Smooth muscle cell (in vitro differentiated cells): ENCODE measurements around the gene KRTAP2-4. TPM values are rescaled to one million over a fixed set of nuclear protein-coding genes. Genes with fewer than 3 reads are reported as not detected.

Experiments used
- DNase-seq: peaks from one replicate; lab custom pipeline; 2025; ENCODE audit not compliant: unreplicated experiment; lab: John Stamatoyannopoulos, UW
- H2AFZ ChIP-seq: fragments of 200-600 bp; sonication (generic); 2 replicates; pipeline ENCODE4 v1.6.0; 2016; ENCODE audit warnings: antibody characterized with exemption, low read depth, mild to moderate bottlenecking
- H3F3A ChIP-seq: fragments of 200-600 bp; sonication (generic); 2 replicates; pipeline ENCODE4 v1.6.0; 2017; ENCODE audit warnings: antibody characterized with exemption, low read depth
- H3K27ac ChIP-seq: fragments of 200-600 bp; sonication (generic); 2 replicates; pipeline ENCODE4 v1.5.1; 2016; ENCODE audit warnings: low read depth, mild to moderate bottlenecking
- H3K27me3 ChIP-seq: fragments of 200-600 bp; sonication (generic); 2 replicates; pipeline ENCODE4 v1.6.1; 2016; ENCODE audit warnings: low read depth, mild to moderate bottlenecking
- H3K36me3 ChIP-seq: fragments of 200-600 bp; sonication (generic); 2 replicates; pipeline ENCODE4 v1.5.1; 2016; ENCODE audit warnings: low read depth
- H3K4me1 ChIP-seq: fragments of 200-600 bp; sonication (generic); 2 replicates; pipeline ENCODE4 v1.5.1; 2016; ENCODE audit warnings: low read depth
- H3K4me2 ChIP-seq: fragments of 200-600 bp; sonication (generic); 2 replicates; pipeline ENCODE4 v1.6.0; 2016; ENCODE audit warnings: mild to moderate bottlenecking
- H3K4me3 ChIP-seq: fragments of 200-600 bp; sonication (generic); 2 replicates; pipeline ENCODE4 v1.5.1; 2016; ENCODE audit warnings: mild to moderate bottlenecking
- H3K79me2 ChIP-seq: fragments of 200-600 bp; sonication (generic); 2 replicates; pipeline ENCODE4 v1.6.0; 2016; ENCODE audit warnings: low read depth, mild to moderate bottlenecking
- H3K9ac ChIP-seq: fragments of 200-600 bp; sonication (generic); 2 replicates; pipeline ENCODE4 v1.6.0; 2016; ENCODE audit warnings: low read depth
- H3K9me3 ChIP-seq: fragments of 200-600 bp; sonication (generic); replicated peaks from 2 replicates; pipeline ENCODE4 v1.5.1; 2016; ENCODE audit warnings: low read depth
- H4K20me1 ChIP-seq: fragments of 200-600 bp; sonication (generic); 2 replicates; pipeline ENCODE4 v1.6.0; 2016; ENCODE audit warnings: low read depth
- WGBS: methylation state at CpG from one replicate; pipeline ENCODE4 v1.1.7; 2016; ENCODE audit warnings: low lambda C conversion rate; 5-methylcytosine and 5-hydroxymethylcytosine counted together
- polyA plus RNA-seq: library from polyadenylated mRNA; unstranded; fragments of >200 nt; fragmentation: Nextera tagmentation; extraction: Ambion mirVana; gene quantifications from 2 replicates; pipeline ENCODE4 v1.2.1, GENCODE V29; 2016
- total RNA-seq: library from RNA; depleted of rRNA; stranded (reverse); fragments of >200 nt; gene quantifications from 2 replicates; pipeline ENCODE4 v1.2.3, GENCODE V29; 2014
- TF ChIP-seq, protein P1 (sequence below): fragments of 200-600 bp; sonication (generic); IDR thresholded peaks from 2 replicates; pipeline ENCODE4 v1.5.1; 2017; ENCODE audit warnings: borderline replicate concordance, mild to moderate bottlenecking, antibody characterized with exemption; ENCODE audit not compliant: insufficient read depth, poor library complexity, severe bottlenecking

Gene KRTAP2-4
- total and polyA plus RNA-seq, 2 experiments from 2014 or later = not detected

DNA sequence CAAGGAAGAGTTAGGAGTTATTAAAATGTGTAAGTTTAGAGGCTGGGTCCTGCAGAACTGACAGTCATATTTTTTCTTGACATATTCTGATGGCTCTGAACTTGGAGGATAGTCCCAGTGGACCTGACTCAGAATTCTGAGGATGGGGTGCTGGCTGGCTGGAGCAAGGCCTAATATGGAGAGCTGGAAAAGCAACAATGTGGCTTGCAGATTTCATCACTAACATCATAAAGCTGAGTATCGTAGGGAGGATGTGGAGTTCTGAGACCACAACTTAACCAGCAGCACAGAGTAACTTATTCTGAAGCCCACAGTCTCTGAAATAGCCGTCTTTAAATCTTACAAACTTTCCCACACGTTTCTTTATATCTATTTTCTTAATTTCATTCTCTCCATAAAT is 41.0 kb downstream of the KRTAP2-4 start:
- H3K4me2 ChIP-seq = no peak overlapping the region
- no peak overlapping the region for H2AFZ ChIP-seq
- H3F3A ChIP-seq = no peaks in the 10 kb centered on the region
- no peaks in the 10 kb centered on the region for H3K4me1 ChIP-seq
- TF ChIP-seq, protein P1, sequence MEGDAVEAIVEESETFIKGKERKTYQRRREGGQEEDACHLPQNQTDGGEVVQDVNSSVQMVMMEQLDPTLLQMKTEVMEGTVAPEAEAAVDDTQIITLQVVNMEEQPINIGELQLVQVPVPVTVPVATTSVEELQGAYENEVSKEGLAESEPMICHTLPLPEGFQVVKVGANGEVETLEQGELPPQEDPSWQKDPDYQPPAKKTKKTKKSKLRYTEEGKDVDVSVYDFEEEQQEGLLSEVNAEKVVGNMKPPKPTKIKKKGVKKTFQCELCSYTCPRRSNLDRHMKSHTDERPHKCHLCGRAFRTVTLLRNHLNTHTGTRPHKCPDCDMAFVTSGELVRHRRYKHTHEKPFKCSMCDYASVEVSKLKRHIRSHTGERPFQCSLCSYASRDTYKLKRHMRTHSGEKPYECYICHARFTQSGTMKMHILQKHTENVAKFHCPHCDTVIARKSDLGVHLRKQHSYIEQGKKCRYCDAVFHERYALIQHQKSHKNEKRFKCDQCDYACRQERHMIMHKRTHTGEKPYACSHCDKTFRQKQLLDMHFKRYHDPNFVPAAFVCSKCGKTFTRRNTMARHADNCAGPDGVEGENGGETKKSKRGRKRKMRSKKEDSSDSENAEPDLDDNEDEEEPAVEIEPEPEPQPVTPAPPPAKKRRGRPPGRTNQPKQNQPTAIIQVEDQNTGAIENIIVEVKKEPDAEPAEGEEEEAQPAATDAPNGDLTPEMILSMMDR = no peak
- H3K27ac ChIP-seq = no peak overlapping the region
- no peaks in the 10 kb centered on the region for H4K20me1 ChIP-seq
- no peak overlapping the region for H3K9ac ChIP-seq
- no peak for DNase-seq
- no peaks in the 10 kb centered on the region for H3K27me3 ChIP-seq
- no peaks in the 10 kb centered on the region for H3K9me3 ChIP-seq
- 72% methylated on average over 3 of the region's 3 CpGs for WGBS
- no peak overlapping the region for H3K4me3 ChIP-seq
- no peaks in the 10 kb centered on the region for H3K79me2 ChIP-seq
- no peaks in the 10 kb centered on the region for H3K36me3 ChIP-seq

DNA sequence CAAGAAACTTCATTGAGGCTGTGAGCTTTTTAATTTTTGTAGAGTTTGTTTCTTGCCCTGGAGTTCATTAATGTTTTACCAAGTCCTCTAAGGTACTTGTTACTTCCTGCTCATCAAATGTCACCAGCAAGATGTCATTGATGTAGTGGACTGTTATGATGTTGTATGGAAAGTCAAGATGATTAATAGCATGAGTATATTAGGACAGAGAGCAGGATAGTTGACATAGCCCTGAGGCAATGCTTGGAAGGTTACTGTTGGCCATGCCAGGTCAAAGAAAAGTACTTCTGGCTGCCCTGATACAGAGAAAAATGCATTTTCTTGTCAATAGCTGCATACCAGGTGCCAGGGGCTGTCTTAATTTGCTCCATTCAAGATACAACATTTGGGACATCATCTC is 45.3 kb downstream of the KRTAP2-4 start:
- H3F3A ChIP-seq = no peaks in the 10 kb centered on the region
- no peak overlapping the region for H3K4me2 ChIP-seq
- H3K36me3 ChIP-seq = no peaks in the 10 kb centered on the region
- H4K20me1 ChIP-seq = no peaks in the 10 kb centered on the region
- H2AFZ ChIP-seq = no peak overlapping the region
- no peak overlapping the region for H3K4me3 ChIP-seq
- H3K9ac ChIP-seq = no peak overlapping the region
- no peaks in the 10 kb centered on the region for H3K27me3 ChIP-seq
- no peak for DNase-seq
- H3K79me2 ChIP-seq = no peaks in the 10 kb centered on the region
- H3K27ac ChIP-seq = no peak overlapping the region
- H3K4me1 ChIP-seq = no peaks in the 10 kb centered on the region
- H3K9me3 ChIP-seq = no peaks in the 10 kb centered on the region
- TF ChIP-seq, protein P1 = no peak

DNA sequence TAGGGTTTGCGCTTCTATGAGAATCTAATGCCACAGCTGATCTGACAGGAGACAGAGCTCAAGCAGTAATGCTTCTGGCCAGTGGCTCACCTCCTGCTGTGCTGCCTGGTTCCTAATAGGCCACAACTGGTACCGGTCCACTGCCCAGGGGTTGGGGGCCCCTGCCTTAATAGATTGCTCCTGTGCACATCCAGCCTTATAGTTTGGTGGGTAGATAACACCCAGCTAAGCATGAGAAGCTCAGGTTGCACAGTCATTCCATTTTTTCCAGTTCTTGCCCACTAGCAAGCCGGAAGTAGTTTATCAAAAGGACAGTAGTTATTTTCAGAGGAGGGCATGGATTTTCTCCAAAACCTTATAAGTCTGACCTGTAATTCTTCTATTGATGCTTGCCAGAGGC is 46.3 kb downstream of the KRTAP2-4 start:
- DNase-seq = no peak
- no peak overlapping the region for H3K9ac ChIP-seq
- no peaks in the 10 kb centered on the region for H4K20me1 ChIP-seq
- H3K79me2 ChIP-seq = no peaks in the 10 kb centered on the region
- 94% methylated on average over 3 of the region's 3 CpGs for whole genome bisulfite sequencing
- no peaks in the 10 kb centered on the region for H3K27me3 ChIP-seq
- no peak overlapping the region for H2AFZ ChIP-seq
- H3K4me3 ChIP-seq = no peak overlapping the region
- no peaks in the 10 kb centered on the region for H3K36me3 ChIP-seq
- no peaks in the 10 kb centered on the region for H3F3A ChIP-seq
- TF ChIP-seq, protein P1 = no peak
- H3K27ac ChIP-seq = no peak overlapping the region
- H3K4me2 ChIP-seq = no peak overlapping the region
- no peaks in the 10 kb centered on the region for H3K9me3 ChIP-seq
- H3K4me1 ChIP-seq = no peaks in the 10 kb centered on the region

DNA sequence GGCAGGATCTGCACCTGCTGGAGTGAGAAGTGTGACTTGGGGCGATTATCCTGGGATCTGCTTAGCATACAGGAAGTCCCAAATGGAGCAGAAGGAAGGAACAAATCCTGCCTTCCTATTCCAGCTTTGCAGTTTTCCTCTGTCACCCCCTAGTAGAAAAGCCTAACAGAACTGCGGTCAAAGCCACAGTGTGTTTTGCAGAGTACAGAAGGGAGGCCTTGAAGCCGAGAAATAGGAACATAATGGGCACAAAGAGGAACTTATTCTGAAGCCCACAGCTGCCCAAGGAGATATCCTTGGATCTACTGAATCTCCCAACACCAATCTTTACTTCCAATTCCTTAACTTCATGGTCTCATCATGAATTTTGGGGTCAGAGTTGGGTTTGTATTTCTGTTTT is 47.1 kb downstream of the KRTAP2-4 start:
- Histone ChIP-seq H3K27ac (no peak overlapping the region), H3K9ac (no peak overlapping the region)
- no peak for DNase-seq

More for the DNA sequence above, 47.1 kb downstream of the KRTAP2-4 start:
- H3K27me3 ChIP-seq = no peaks in the 10 kb centered on the region
- TF ChIP-seq, protein P1 = no peak
- no peak overlapping the region for H3K4me3 ChIP-seq
- no peak overlapping the region for H2AFZ ChIP-seq
- no peaks in the 10 kb centered on the region for H3K9me3 ChIP-seq
- H3K4me1 ChIP-seq = no peaks in the 10 kb centered on the region
- H3K36me3 ChIP-seq = no peaks in the 10 kb centered on the region
- 90% methylated on average over 3 of the region's 3 CpGs for WGBS
- no peak overlapping the region for H3K4me2 ChIP-seq
- H3F3A ChIP-seq = no peaks in the 10 kb centered on the region
- H3K79me2 ChIP-seq = no peaks in the 10 kb centered on the region
- H4K20me1 ChIP-seq = no peaks in the 10 kb centered on the region
